Activated CD8-positive, alpha-beta memory T cell treated with anti-CD3 and anti-CD28 coated beads, Interleukin-2, amount 50 U/mL, for 1 hour (primary cell): ENCODE results near the gene CSDE1.
A peak's percentile ranks its signal among the peaks of the same experiment; 100 is the strongest.

Experiments used
- DNase-seq: peaks from one replicate; pipeline ENCODE4 v3.0.0-alpha.2; 2020; ENCODE audit errors: extremely low read depth

CSDE1 gene

GRCh38 chr1:114749835-114750234, 7.9 kb downstream of the CSDE1 start:
- DNase-seq = no peak

GRCh38 chr1:114746450-114747121, 11.2 kb downstream of the CSDE1 start:
- DNase-seq = no peak

GRCh38 chr1:114745291-114745690, 12.5 kb downstream of the CSDE1 start:
- no peak for DNase-seq

- no peak for DNase-seq
Measured at GRCh38 chr1:114741963-114742746, 15.6 kb downstream of the CSDE1 start.

GRCh38 chr1:114740331-114740730, 17.5 kb downstream of the CSDE1 start:
- DNase-seq = no peak

- DNase-seq = no peak
Measured at GRCh38 chr1:114737314-114737849, 20.4 kb downstream of the CSDE1 start.

GRCh38 chr1:114735479-114735878, 22.3 kb downstream of the CSDE1 start:
- no peak for DNase-seq

GRCh38 chr1:114729782-114730181, 28.0 kb downstream of the CSDE1 start:
- no peak for DNase-seq

GRCh38 chr1:114728553-114728952, 29.2 kb downstream of the CSDE1 start:
- DNase-seq = no peak

- no peak for DNase-seq
Measured at GRCh38 chr1:114725230-114725629, 32.6 kb downstream of the CSDE1 start.

- DNase-seq = no peak
Measured at GRCh38 chr1:114723915-114724314, 33.9 kb downstream of the CSDE1 start.

GRCh38 chr1:114723457-114723856, 34.3 kb downstream of the CSDE1 start:
- no peak for DNase-seq

- DNase-seq = no peak
Measured at GRCh38 chr1:114720492-114720891, 37.3 kb downstream of the CSDE1 start.

GRCh38 chr1:114719424-114719787, 38.4 kb downstream of the CSDE1 start:
- DNase-seq = no peak

- DNase-seq = no peak
Measured at GRCh38 chr1:114718661-114719423, 38.9 kb downstream of the CSDE1 start.

GRCh38 chr1:114716304-114717170, 41.2 kb downstream of the CSDE1 start, which contains the start of gene NRAS:
NRAS (minus strand) TSS chr1:114716771; CDS start chr1:114716160, 611 bp downstream.
- DNase-seq = peak; percentile 85

- no peak for DNase-seq
Measured at GRCh38 chr1:114715952-114716303, 41.9 kb downstream of the CSDE1 start.

- DNase-seq = no peak
Measured at GRCh38 chr1:114712977-114713376, 44.8 kb downstream of the CSDE1 start.

GRCh38 chr1:114710360-114710759, 47.4 kb downstream of the CSDE1 start:
- no peak for DNase-seq

GRCh38 chr1:114707604-114708003, 50.2 kb downstream of the CSDE1 start:
- no peak for DNase-seq

- DNase-seq = no peak
Measured at GRCh38 chr1:114703242-114703641, 54.5 kb downstream of the CSDE1 start.
